HepG2 (cell line): ENCODE results near the gene MNAT1. TPM values are rescaled to one million over a fixed set of nuclear protein-coding genes. Genes with fewer than 3 reads are reported as not detected.

ENCODE experiments used
- ATAC-seq: fragments of 200-7000 bp; cut with Tn5 transposase; 3 replicates; pipeline ENCODE4 v1.9.1; 2020; ENCODE audit warnings: mild to moderate bottlenecking, moderate library complexity
- BruUV-seq: library from RNA; stranded (reverse); fragments of 400-500 nt; replicated peaks from 2 replicates; lab custom pipeline; 2021; lab: Mats Ljungman, UMichigan
- CTCF ChIA-PET: fragments of 300-600 bp; formaldehyde crosslinking; extraction: SDS; loops from one replicate; lab custom pipeline; 2021; ENCODE audit warnings: low total read pairs, inconsistent platforms, low intra/inter-chr PET ratio; lab: Yijun Ruan, JAX
- POLR2A ChIA-PET: fragments of 350-600 bp; sonication (Branson Sonifier 250); formaldehyde crosslinking; loops from one replicate; lab custom pipeline; 2020; ENCODE audit warnings: antibody characterized with exemption, inconsistent platforms; lab: Yijun Ruan, JAX
- DNase-seq: peaks from one replicate; pipeline ENCODE4 v3.0.0-alpha.2; 2015; ENCODE audit warnings: low spot score
- FAIRE-seq: peaks from 3 replicates; lab custom pipeline; 2011; peaks lifted over from hg19 to GRCh38; lab: Jason Lieb, UNC
- H2AFZ ChIP-seq: one replicate; pipeline ENCODE4 v1.6.1; 2011; ENCODE audit warnings: low read length, inconsistent platforms
- H3K27ac ChIP-seq: fragments of 300-600 bp; 3 replicates; pipeline ENCODE4 v1.8.0; 2011; ENCODE audit warnings: mixed run types, mild to moderate bottlenecking, mixed read lengths, low read length, inconsistent platforms; ENCODE audit not compliant: insufficient read depth; ENCODE audit errors: extremely low read length
- H3K27me3 ChIP-seq, 2 experiments: fragments of 200-600 bp in 1 of 2; 2 replicates in 1 of 2; 3 replicates in 1 of 2; pipeline versions ENCODE4 v1.6.0 to v1.8.0; 2011; ENCODE audit warnings: low read length in 2 of 2, mild to moderate bottlenecking in 2 of 2, moderate library complexity in 2 of 2, inconsistent platforms in 1 of 2; ENCODE audit not compliant: insufficient read depth in 2 of 2, control insufficient read depth in 1 of 2
- H3K36me3 ChIP-seq, 2 experiments: fragments of 200-600 bp in 1 of 2; replicated peaks in 1 of 2; 2 replicates in 1 of 2; 3 replicates in 1 of 2; pipeline versions ENCODE4 v1.5.1 to v1.8.0; 2011; ENCODE audit warnings: low read length in 2 of 2, inconsistent platforms in 1 of 2; ENCODE audit not compliant: insufficient read depth in 2 of 2, control insufficient read depth in 1 of 2
- H3K4me1 ChIP-seq: 2 replicates; pipeline ENCODE4 v1.5.1; 2012; ENCODE audit warnings: low read length, inconsistent platforms; ENCODE audit not compliant: insufficient read depth
- H3K4me2 ChIP-seq: 2 replicates; pipeline ENCODE4 v1.6.0; 2011; ENCODE audit warnings: low read depth, low read length, inconsistent platforms
- H3K4me3 ChIP-seq, 3 experiments: fragments of 200-600 bp in 1 of 3; sonication (generic), shearing (Covaris generic) in 1 of 3; replicated peaks in 1 of 3; 2 replicates each; pipeline ENCODE4 v1.5.1; 2011 to 2016; ENCODE audit warnings: low read length in 3 of 3, inconsistent platforms in 2 of 3, low read depth in 2 of 3, mild to moderate bottlenecking in 2 of 3, control low read depth in 1 of 3, mixed read lengths in 1 of 3; ENCODE audit not compliant: insufficient read depth in 1 of 3
- H3K79me2 ChIP-seq: one replicate; pipeline ENCODE4 v1.6.1; 2011; ENCODE audit warnings: low read length, inconsistent platforms; ENCODE audit not compliant: insufficient read depth
- H3K9ac ChIP-seq: 2 replicates; pipeline ENCODE4 v1.6.0; 2011; ENCODE audit warnings: mild to moderate bottlenecking, low read depth, low read length, inconsistent platforms; ENCODE audit not compliant: insufficient read depth
- H3K9me3 ChIP-seq: 2 replicates; pipeline ENCODE4 v1.5.1; 2012; ENCODE audit warnings: mild to moderate bottlenecking, low read length
- H4K20me1 ChIP-seq: 2 replicates; pipeline ENCODE4 v1.6.0; 2011; ENCODE audit warnings: inconsistent platforms, mild to moderate bottlenecking, low read length, moderate library complexity; ENCODE audit not compliant: insufficient read depth
- ETV6 ChIP-seq: sonication (generic); formaldehyde crosslinking; conservative IDR thresholded peaks from 2 replicates; pipeline ENCODE4 v1.4.0; 2020; ENCODE audit warnings: missing genetic modification reagents
- HMGA1 ChIP-seq: sonication (generic); formaldehyde crosslinking; conservative IDR thresholded peaks from 2 replicates; pipeline ENCODE4 v1.4.0; 2020; ENCODE audit warnings: missing genetic modification reagents
- HNF4A ChIP-seq: sonication (generic); formaldehyde crosslinking; IDR thresholded peaks from 2 replicates; pipeline ENCODE4 v1.4.0; 2020; ENCODE audit warnings: missing genetic modification reagents
- KLF15 ChIP-seq: sonication (generic); formaldehyde crosslinking; IDR thresholded peaks from 2 replicates; pipeline ENCODE4 v1.8.1; 2023; ENCODE audit warnings: borderline replicate concordance, mild to moderate bottlenecking, inconsistent platforms, missing genetic modification reagents, mixed read lengths
- NFKBIZ ChIP-seq: IDR thresholded peaks from 2 replicates; pipeline ENCODE4 v1.6.1; 2018; ENCODE audit warnings: missing genetic modification reagents, missing compliant biosample characterization
- NONO ChIP-seq, 2 experiments: fragments of 450-650 bp in 1 of 2; sonication (generic) in 1 of 2; formaldehyde crosslinking in 1 of 2; IDR thresholded peaks in 1 of 2; conservative IDR thresholded peaks in 1 of 2; 2 replicates each; pipeline versions ENCODE4 v1.6.1 to v1.8.0; 2017 to 2022; ENCODE audit warnings: mild to moderate bottlenecking in 1 of 2, missing genetic modification reagents in 1 of 2, moderate library complexity in 1 of 2
- SIN3A ChIP-seq: IDR thresholded peaks from 2 replicates; pipeline ENCODE4 v1.6.1; 2011; ENCODE audit warnings: low read depth, mild to moderate bottlenecking, control low read depth, low read length, borderline replicate concordance
- SMAD9 ChIP-seq: sonication (generic); formaldehyde crosslinking; IDR thresholded peaks from 2 replicates; pipeline ENCODE4 v1.5.1; 2020; ENCODE audit warnings: mild to moderate bottlenecking, missing genetic modification reagents
- TEAD3 ChIP-seq: optimal IDR thresholded peaks from 2 replicates; pipeline ENCODE3; 2016; ENCODE audit warnings: borderline replicate concordance
- ZNF33A ChIP-seq: sonication (generic); formaldehyde crosslinking; IDR thresholded peaks from 2 replicates; pipeline ENCODE4 v1.5.1; 2020; ENCODE audit warnings: missing genetic modification reagents, mild to moderate bottlenecking, moderate library complexity, borderline replicate concordance
- in situ Hi-C: cut with HindIII; loops from 2 replicates; pipeline ENCODE4 v1.10.0; 2017; ENCODE audit warnings: low pct_unique_long_range_greater_than_20kb; ENCODE audit not compliant: extremely low pct_ligation_motif_present
- intact Hi-C: fragments of 100-400 bp; cut with micrococcal nuclease; formaldehyde crosslinking; loops from one replicate; pipeline ENCODE4 v1.10.0; 2022; ENCODE audit not compliant: unreplicated experiment
- polyA plus RNA-seq, 8 experiments: library from polyadenylated mRNA; depleted of rRNA in 3 of 8; stranded (reverse) in 7 of 8; unstranded in 1 of 8; fragments of >200 nt; fragmentation: Illumina TruSeq in 4 of 8; extraction: Trizol in 4 of 8; gene quantifications; 2 replicates each; pipeline versions ENCODE4 v1.2.1 to v1.2.3, GENCODE V29; 2011 to 2016; ENCODE audit warnings: low read depth in 4 of 8, missing spikeins in 1 of 8, mixed read lengths in 1 of 8; ENCODE audit not compliant: insufficient read depth in 1 of 8
- total RNA-seq, 5 experiments: library from RNA; depleted of rRNA; stranded (reverse); fragments of >200 nt; fragmentation: Illumina TruSeq; extraction: Trizol; gene quantifications; 2 replicates each; pipeline ENCODE4 v1.2.3, GENCODE V29; 2016; ENCODE audit warnings: low read depth in 1 of 5
- TF ChIP-seq, protein P1 (sequence below): sonication (generic); formaldehyde crosslinking; IDR thresholded peaks from 2 replicates; pipeline ENCODE4 v1.4.0; 2020; ENCODE audit warnings: missing genetic modification reagents
- TF ChIP-seq, protein P2 (sequence below): sonication (generic); formaldehyde crosslinking; IDR thresholded peaks from 2 replicates; pipeline ENCODE4 v1.4.0; 2020; ENCODE audit warnings: missing genetic modification reagents
- TF ChIP-seq, protein P3 (sequence below): sonication (generic); formaldehyde crosslinking; IDR thresholded peaks from 2 replicates; pipeline ENCODE4 v1.8.1; 2023; ENCODE audit warnings: mild to moderate bottlenecking, missing genetic modification reagents, borderline replicate concordance
- TF ChIP-seq, protein P4 (sequence below): sonication (generic); formaldehyde crosslinking; IDR thresholded peaks from 2 replicates; pipeline ENCODE4 v1.4.0; 2020; ENCODE audit warnings: missing genetic modification reagents, borderline replicate concordance
- TF ChIP-seq, protein P5 (sequence below): IDR thresholded peaks from 2 replicates; pipeline ENCODE4 v1.6.1; 2012; ENCODE audit warnings: low read length, improper control_type of control experiment
- TF ChIP-seq, protein P6 (sequence below): IDR thresholded peaks from 2 replicates; pipeline ENCODE4 v1.6.1; 2016

MNAT1 gene
- total and polyA plus RNA-seq, 2 of the 13 experiments (the other 11 are each of a cell fraction or from before 2014, with no cell fraction given): 49.2 to 94.8 TPM

DNA sequence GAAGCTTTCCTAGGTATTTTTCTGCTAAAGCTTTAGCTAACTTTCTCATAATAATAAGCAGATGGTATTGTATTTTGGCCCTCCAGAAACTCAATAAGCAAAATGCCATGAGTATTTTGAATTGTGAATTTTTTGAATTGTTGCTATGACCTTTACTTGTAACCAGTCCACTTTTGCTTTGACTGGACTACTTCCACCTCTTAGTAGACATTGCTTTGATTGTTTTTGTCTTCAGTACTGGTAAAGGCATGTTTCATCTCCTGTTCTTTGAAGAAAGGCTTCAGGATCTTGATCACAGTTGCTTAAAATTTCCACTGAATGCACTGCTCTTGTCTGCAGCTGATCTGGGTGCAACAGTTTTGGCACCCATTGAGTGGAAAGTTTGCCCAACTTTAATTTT lies 144.0 kb downstream of the MNAT1 start:
- no peak overlapping the region for H3K9ac ChIP-seq
- ATAC-seq (no peak), FAIRE-seq (no peak), DNase-seq (no peak)
- intact Hi-C loops (no loop called here), in situ Hi-C loops (no loop called here)
- H3K4me1 ChIP-seq: no peaks in the 10 kb centered on the region
- ChIA-PET CTCF (no interaction called here), POLR2A (no interaction called here)
- H3K36me3 ChIP-seq: no peaks in the 10 kb centered on the region; a peak in 1 of 5 replicates
- H4K20me1 ChIP-seq: no peaks in the 10 kb centered on the region
- H3K4me2 ChIP-seq: no peak overlapping the region
- no peak overlapping the region for H3K4me3 ChIP-seq
- H3K9me3 ChIP-seq: no peaks in the 10 kb centered on the region
- no peak overlapping the region for H3K27ac ChIP-seq
- no TSS peak for BruUV-seq
- no peaks in the 10 kb centered on the region for H3K79me2 ChIP-seq
- no peak overlapping the region for H2AFZ ChIP-seq
- no peaks in the 10 kb centered on the region for H3K27me3 ChIP-seq
- TF ChIP-seq, protein P1, sequence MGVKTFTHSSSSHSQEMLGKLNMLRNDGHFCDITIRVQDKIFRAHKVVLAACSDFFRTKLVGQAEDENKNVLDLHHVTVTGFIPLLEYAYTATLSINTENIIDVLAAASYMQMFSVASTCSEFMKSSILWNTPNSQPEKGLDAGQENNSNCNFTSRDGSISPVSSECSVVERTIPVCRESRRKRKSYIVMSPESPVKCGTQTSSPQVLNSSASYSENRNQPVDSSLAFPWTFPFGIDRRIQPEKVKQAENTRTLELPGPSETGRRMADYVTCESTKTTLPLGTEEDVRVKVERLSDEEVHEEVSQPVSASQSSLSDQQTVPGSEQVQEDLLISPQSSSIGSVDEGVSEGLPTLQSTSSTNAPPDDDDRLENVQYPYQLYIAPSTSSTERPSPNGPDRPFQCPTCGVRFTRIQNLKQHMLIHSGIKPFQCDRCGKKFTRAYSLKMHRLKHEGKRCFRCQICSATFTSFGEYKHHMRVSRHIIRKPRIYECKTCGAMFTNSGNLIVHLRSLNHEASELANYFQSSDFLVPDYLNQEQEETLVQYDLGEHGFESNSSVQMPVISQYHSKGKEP: no peak
- TF ChIP-seq HNF4A (no peak), NONO (IDR thresholded peaks at IDR 0.05) (no peak), NONO (CRISPR knock-in tag; conservative IDR thresholded peaks at IDR 0.05) (no peak), TEAD3 (CRISPR knock-in tag) (no peak), HMGA1 (CRISPR knock-in tag) (no peak), ZNF33A (CRISPR knock-in tag) (no peak), ETV6 (CRISPR knock-in tag) (no peak), KLF15 (no peak), NFKBIZ (no peak), SIN3A (no peak), SMAD9 (CRISPR knock-in tag) (no peak)
- TF ChIP-seq, protein P2, sequence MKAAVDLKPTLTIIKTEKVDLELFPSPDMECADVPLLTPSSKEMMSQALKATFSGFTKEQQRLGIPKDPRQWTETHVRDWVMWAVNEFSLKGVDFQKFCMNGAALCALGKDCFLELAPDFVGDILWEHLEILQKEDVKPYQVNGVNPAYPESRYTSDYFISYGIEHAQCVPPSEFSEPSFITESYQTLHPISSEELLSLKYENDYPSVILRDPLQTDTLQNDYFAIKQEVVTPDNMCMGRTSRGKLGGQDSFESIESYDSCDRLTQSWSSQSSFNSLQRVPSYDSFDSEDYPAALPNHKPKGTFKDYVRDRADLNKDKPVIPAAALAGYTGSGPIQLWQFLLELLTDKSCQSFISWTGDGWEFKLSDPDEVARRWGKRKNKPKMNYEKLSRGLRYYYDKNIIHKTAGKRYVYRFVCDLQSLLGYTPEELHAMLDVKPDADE (CRISPR knock-in tag): no peak
- TF ChIP-seq, protein P3, sequence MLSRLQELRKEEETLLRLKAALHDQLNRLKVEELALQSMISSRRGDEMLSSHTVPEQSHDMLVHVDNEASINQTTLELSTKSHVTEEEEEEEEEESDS (CRISPR knock-in tag): no peak
- TF ChIP-seq, protein P4, sequence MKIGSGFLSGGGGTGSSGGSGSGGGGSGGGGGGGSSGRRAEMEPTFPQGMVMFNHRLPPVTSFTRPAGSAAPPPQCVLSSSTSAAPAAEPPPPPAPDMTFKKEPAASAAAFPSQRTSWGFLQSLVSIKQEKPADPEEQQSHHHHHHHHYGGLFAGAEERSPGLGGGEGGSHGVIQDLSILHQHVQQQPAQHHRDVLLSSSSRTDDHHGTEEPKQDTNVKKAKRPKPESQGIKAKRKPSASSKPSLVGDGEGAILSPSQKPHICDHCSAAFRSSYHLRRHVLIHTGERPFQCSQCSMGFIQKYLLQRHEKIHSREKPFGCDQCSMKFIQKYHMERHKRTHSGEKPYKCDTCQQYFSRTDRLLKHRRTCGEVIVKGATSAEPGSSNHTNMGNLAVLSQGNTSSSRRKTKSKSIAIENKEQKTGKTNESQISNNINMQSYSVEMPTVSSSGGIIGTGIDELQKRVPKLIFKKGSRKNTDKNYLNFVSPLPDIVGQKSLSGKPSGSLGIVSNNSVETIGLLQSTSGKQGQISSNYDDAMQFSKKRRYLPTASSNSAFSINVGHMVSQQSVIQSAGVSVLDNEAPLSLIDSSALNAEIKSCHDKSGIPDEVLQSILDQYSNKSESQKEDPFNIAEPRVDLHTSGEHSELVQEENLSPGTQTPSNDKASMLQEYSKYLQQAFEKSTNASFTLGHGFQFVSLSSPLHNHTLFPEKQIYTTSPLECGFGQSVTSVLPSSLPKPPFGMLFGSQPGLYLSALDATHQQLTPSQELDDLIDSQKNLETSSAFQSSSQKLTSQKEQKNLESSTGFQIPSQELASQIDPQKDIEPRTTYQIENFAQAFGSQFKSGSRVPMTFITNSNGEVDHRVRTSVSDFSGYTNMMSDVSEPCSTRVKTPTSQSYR: no peak
- TF ChIP-seq, protein P5, sequence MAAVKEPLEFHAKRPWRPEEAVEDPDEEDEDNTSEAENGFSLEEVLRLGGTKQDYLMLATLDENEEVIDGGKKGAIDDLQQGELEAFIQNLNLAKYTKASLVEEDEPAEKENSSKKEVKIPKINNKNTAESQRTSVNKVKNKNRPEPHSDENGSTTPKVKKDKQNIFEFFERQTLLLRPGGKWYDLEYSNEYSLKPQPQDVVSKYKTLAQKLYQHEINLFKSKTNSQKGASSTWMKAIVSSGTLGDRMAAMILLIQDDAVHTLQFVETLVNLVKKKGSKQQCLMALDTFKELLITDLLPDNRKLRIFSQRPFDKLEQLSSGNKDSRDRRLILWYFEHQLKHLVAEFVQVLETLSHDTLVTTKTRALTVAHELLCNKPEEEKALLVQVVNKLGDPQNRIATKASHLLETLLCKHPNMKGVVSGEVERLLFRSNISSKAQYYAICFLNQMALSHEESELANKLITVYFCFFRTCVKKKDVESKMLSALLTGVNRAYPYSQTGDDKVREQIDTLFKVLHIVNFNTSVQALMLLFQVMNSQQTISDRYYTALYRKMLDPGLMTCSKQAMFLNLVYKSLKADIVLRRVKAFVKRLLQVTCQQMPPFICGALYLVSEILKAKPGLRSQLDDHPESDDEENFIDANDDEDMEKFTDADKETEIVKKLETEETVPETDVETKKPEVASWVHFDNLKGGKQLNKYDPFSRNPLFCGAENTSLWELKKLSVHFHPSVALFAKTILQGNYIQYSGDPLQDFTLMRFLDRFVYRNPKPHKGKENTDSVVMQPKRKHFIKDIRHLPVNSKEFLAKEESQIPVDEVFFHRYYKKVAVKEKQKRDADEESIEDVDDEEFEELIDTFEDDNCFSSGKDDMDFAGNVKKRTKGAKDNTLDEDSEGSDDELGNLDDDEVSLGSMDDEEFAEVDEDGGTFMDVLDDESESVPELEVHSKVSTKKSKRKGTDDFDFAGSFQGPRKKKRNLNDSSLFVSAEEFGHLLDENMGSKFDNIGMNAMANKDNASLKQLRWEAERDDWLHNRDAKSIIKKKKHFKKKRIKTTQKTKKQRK: no peak
- TF ChIP-seq, protein P6, sequence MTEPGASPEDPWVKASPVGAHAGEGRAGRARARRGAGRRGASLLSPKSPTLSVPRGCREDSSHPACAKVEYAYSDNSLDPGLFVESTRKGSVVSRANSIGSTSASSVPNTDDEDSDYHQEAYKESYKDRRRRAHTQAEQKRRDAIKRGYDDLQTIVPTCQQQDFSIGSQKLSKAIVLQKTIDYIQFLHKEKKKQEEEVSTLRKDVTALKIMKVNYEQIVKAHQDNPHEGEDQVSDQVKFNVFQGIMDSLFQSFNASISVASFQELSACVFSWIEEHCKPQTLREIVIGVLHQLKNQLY: no peak
